Stimulated activated CD4-positive, alpha-beta T cell treated with anti-CD3 and anti-CD28 coated beads, Interleukin-15, amount 100 ng/mL, for 24 hours (primary cell): ENCODE data around the gene CFAP100.

Experiments used
- DNase-seq: peaks from one replicate; pipeline ENCODE4 v3.0.0-alpha.2; 2020

CFAP100 gene

DNA sequence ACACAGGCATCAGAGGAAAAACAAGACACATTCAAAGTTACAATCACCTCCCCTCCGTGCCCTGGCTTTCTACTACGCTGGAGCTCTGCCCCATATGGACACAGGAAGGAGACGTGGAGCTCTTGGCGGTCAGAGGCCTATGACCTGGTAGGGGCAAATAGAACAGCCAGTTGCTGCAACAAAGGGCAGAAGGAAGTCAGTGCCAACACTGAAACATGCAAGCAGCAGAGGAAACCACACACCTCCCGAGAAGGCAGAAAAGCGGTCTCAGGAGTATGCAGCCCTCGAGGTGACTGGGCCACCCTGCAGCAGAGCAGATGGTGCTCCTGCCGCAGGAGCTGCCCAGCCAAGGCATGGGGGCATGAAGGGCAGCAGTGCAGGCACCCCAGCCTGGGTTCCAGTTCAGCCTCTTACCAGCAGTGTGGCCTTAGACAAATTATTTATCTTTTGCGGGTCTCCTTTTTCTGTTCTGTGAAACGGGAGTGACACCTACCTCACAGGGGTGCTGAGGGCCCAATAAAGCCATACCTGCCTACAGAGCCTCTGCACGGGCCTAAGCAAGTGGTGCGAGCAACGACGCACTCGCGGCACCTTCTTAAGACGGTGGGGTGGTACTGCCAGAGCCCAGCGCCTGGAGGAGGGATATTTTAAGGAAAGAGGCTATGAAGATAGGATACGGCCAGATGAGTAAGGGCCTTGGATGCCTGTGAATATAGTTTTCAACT is 72.3 kb downstream of the CFAP100 start:
- DNase-seq: no peak

GRCh38 chr3:126467611-126467955 is 72.9 kb downstream of the CFAP100 start:
- DNase-seq: no peak

DNA sequence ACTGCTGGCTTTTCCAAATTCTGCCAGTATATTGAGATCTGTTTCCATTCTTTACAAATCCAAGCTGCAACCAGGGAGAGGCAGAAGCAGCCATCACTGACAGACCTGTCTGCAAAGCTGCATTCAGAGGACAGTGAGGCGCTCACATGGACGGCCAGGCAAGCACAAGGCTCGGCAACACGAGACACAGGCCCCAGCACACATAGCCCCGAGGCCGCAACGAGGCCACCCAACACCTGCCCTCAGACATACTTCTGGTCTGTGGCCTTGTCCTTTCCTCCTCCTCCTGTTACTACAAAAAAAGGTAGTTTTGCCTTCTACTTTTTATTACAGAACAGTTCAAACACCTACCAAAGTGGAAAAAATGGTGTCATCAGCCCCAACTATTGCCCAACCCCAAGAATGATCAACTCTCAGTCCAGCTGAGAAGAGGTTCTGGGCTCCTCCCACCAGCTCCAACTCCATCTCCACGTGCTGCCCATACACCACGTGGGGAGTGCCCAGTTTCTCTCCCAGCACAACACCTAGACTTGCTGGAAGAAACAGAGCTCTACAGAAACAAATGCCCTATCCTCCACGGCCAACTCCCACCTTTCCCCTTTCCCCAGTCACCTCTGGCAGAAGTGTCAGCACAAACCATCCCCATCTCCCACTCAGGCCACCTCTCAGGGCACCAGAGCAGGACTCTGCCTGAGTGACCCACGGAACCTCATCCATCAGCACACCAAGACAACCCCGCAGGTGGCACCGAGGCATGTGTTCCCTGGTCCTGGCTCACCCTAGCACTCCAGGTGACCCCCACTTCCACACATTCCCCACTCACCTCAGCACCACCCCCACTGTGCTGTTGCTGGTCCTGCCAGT is 73.6 kb downstream of the CFAP100 start:
- no peak for DNase-seq

- DNase-seq: no peak
Measured at GRCh38 chr3:126469479-126469878, 74.8 kb downstream of the CFAP100 start.

- DNase-seq: peak; percentile 18
Measured at GRCh38 chr3:126472277-126473006, 77.7 kb downstream of the CFAP100 start.

DNA sequence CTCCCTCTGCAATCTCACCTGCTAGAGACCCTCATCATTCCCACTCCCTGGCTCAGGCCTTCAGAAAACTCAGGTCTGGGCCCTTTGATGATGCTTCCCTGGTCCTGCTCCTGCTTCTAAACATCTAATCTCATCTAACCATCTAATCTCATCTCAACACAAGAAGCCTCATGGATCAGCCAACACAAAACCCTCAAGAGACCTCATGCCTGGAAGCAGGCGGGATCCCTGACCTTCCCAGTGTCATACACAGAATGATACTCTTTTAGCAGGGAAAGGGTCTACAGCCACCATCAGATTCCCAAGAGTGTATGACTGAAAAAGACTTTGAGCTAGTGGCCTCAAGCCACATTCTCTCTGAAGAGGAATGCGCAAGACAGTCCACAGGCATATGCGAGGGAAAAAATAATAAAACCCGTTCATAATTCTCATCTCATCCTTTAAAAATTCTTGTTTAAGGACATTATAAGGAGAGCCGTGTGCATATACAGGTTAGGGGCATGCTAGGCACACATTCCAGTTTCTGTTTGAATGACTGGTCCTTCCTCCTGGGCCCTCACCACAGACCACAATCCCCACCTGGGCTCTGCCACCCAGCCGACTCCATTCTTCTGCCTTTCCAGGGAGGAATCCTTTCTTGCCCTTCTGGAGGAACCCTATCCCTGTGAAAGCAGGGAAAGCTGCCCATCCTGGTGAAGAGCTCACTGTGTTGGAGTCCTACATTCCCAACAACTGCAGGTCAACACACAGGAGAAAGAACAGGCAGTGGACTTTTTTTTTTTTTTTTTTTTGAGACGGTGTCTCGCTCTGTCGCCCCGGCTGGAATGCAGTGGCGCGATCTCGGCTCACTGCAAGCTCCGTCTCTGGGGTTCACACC is 78.8 kb downstream of the CFAP100 start:
- DNase-seq: peak; percentile 43

- peak; percentile 56 for DNase-seq
Measured at GRCh38 chr3:126474498-126475412, 80.0 kb downstream of the CFAP100 start.

DNA sequence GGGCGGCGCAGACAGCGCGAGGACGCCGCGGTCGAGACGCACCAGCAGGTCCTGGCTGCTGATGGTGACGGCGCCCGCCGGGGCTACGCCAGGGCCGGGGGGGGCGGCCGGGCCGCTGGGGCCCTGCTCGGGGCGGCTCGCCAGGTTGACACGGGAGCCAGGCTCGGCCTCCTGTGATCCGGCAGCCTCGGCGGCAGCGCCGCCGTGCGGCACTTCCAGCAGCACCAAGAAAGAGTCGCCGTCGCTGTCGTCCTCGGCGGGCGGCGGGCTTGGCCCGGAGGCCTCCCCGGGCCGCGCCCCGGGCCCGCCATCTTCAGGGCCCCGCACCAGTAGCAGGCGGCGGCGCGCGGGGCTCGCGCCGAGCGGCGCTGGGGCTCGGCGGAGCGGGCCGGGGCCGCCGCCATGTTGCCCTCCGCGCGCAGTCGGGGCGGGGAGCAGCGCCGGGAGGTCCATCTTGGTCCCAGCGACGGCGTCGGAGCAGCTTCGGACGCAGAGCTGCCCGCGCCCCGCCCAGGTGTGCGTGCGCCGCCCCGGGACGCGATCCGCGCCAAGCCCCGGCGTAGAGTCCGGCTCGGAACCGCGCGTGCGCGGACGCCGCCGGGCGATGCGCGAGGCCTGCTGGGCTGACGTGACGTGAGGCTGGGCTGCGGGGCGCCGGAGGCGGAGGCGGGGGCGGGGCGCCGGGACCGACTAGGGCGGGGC is 80.9 kb downstream of the CFAP100 start, which contains the start of gene ZXDC:
ZXDC (minus strand) TSS at position 479 of the 702 bp plus-strand sequence; CDS start at position 453, 26 bp downstream.
- peak; percentile 94 for DNase-seq

DNA sequence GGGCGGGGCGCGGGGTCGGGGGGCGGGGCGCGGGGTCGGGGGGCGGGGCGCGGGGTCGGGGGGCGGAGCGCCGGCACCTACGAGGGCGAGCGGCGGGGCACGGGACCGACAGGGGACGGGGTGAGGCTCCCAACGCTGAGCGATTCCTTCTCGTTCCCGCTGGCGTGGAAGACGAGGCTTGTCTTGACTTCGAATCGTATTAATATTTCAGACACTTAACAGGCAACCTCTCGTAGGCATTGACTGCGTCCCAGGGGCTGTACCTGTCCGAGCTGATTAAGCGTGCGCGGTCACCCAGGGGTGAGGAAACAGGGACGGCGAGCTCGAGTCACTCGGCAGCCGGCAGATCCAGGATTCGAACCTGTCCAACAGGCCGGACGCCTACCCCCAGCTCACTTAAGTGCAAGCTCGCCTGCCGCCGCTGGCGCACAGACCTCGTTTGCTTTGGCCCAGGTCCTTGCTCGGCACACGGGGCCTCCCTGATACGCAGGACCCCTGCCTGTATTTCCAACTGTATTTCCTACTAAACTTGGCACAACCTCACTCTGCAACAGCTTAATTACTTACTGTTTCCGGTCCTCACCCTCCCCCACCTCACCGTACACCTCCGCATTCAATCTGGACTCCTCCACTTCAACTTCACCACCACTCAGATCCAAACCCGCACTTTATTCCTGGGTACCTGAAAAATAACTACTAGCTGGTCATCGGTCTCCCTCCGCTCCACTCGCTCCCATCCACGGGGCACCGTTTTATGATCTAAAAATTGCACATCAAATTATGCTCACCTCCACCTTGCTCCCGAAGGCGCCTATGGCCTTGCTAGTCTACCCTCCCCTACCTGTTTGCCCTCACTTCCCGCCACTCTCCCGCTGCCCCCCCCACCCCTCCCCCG is 81.7 kb downstream of the CFAP100 start:
- DNase-seq: no peak

GRCh38 chr3:126477061-126477380 is 82.3 kb downstream of the CFAP100 start:
- DNase-seq: no peak

DNA sequence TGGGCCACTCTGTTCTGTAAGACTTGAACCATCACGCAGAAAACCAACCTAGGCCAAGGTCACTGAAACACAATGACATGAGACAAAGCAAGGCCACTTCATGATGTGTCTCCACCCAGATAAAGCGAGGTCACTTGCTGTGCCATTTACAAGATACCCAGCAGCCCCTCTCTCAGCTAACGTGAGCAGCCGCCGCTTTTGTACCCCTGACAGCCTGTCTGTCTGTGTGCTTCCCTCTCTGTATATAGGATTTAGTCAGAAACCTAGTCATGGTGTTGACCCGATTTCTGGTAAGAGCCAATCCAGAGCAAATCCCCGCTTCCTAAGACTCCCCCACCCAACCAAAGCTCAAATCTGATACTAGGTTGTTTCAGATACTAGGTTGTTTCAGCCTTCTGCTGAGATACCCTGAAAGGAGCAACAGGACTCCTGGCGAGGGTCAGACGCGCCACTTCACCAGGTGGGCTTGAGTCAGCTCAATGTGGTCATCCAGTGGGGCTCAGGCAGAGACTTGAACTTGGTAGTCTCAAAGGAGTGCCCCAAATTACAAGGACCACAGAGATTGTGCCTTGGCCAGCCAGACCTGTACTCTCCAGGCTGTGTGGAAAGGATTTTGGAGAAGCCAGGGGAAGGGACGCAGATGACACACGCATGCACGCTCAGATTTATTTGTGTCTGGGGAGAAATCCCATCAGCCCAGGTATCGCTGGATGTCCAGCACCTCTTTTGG is 84.0 kb downstream of the CFAP100 start:
- no peak for DNase-seq

DNA sequence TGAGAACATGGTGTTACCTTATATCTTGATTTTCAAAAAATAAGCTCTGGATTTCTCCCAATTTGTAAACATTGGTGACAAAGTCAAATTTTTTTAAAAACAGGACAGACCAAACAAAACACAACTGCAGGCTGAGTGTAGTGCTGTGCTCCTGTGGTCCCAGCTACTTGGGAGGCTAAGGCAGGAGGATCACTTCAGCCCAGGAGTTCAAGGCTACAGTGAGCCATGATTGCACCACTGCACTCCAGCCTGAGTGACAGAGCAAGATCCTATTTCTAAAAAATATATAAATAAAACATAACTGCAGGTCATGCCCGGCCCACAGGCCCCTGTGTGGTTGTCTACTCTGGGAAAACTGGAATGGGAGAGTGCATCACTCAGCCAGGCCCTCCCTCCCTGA is 84.9 kb downstream of the CFAP100 start:
- no peak for DNase-seq

DNA sequence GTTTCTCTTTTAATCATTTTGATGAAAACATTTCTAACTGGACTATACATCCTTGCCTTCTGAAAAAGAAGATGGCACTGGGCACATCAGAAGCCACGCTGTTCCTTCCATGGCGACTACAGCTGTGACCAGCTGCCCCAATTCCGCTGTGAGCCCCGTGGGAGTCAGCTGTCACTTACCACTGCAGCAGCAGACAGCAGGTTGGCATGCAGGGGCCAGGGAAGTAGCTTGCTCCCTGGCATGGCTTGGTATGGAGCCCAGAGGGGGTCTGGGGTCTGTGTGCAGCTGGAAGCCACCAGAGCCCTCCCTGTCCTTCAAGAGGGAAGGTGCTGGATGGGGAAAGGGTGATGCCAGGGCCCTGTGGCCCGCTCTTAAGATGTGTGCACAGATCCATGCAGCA is 85.5 kb downstream of the CFAP100 start:
- DNase-seq: no peak

- no peak for DNase-seq
Measured at GRCh38 chr3:126480861-126481260, 86.2 kb downstream of the CFAP100 start.

DNA sequence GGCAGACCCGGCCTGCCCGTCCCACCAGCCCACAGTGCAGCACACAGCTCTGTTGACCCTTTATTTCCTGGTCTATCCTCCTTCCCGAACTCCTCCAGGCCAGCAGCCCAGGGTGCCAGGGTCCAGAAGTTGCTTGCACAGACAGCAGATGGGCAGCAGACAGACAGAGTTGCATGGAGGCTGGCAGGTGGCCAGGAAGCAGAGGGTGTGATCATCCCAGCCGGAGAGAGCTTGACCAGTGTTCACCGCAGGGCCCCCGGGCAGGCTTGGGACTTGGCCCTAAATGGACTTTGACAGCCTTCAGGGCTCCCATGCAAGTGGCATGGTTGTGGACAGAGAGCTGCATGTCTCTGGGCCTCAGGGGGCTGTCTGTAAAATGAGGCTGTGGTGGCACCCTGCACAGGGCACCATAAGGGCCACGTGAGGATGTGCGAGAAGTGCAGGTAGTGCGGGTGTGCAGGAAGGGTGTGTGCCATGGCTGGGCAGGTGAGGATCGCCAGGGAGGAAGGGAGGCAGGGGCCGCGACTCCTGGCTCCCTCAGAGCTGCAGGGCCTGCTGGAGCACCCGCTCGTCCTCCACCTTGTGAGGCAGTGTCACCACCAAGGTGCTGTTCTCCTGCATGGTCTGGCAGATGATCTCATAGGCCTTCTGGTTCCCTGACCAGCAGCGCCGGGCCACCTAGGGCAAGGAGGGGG is 87.2 kb downstream of the CFAP100 start:
- no peak for DNase-seq

DNA sequence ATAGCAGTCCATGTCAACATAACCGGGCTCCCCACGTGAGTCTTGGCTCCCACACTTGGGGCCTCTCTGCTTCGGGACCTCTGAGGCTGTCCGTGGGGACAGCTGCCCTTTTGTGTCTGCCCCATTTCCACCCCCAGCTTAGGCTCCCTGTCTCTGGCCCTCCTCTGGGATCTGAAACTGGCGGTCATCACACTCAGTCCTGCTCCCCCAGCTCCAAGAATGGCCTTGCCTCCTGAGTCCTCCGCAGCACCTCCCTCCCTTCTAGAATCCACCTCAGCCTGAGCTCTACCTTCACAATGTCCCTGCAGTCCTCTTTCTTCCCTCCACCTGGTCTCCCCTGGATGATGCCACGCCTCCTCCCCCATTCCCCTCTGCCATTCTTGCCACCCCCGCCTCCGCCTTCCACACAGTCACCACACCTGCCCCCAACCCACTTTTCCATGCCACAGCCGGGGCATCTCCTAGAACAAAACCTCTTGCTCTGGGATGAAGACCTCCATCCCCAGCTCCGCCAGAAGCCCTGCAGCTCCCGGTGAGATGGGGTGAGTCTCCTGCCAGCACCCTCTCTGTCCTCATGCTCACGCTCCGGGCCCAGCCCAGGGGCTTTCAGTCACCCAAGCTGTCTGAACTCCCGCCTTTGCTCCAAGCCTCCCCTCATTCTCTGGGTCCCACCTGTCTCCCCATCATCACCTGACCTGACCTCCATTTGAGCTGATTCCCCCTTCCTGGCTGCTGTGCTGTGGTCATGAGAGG is 88.0 kb downstream of the CFAP100 start:
- no peak for DNase-seq

GRCh38 chr3:126483321-126483761 is 88.6 kb downstream of the CFAP100 start:
- DNase-seq: no peak

DNA sequence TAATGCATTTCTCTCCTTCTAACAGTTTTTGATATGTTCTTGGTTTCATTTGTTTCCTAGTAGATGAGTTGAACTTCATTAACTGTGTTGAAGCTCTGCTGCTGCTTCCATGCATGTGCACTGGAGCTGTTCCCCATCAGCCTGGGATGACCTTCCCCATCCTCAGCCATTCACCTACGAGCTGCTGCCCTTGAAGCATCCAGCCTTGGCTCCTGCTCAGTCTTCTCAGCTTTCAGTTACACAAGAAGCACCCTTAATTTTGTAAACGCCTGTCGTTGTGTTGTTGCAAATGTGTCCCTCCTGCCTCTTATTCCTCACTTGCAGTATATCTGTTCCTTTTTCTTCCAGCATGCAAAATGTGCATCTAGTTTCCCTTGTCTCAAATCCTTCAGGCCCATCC is 89.4 kb downstream of the CFAP100 start:
- DNase-seq: no peak
